NCI-H1092 (cell line): ENCODE data around the gene SPP1.
"Not testable (repeated sequence)": the region's sequence is repeated elsewhere in the genome, so short reads cannot be mapped to it uniquely, and the experiment has no call there.

Experiments used
- DNase-seq: peaks from one replicate; lab custom pipeline; 2025; lab: John Stamatoyannopoulos, UW

The SPP1 gene

GRCh38 chr4:87989765-87990164 is 14.3 kb downstream of the SPP1 start:
- no peak for DNase-seq

DNA sequence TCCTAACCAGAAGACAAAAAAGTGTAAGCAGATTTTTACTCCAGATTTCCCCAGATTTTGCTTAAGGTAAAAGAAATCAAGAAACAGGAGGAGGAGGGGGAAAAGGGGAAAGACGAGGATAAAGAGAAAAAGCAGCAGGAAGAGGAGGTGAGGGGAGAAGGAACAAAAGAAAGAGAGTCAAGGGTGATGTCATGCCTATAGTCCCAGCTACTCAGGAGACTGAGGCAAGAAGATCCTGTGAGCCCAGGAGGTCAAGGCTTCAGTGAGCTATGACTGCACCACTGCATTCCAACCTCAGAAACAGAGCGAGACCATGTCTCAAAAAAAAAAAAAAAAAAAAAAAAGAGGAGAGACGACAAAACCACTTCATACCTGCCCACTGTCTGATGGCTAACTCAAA is 19.9 kb downstream of the SPP1 start:
- no peak for DNase-seq

DNA sequence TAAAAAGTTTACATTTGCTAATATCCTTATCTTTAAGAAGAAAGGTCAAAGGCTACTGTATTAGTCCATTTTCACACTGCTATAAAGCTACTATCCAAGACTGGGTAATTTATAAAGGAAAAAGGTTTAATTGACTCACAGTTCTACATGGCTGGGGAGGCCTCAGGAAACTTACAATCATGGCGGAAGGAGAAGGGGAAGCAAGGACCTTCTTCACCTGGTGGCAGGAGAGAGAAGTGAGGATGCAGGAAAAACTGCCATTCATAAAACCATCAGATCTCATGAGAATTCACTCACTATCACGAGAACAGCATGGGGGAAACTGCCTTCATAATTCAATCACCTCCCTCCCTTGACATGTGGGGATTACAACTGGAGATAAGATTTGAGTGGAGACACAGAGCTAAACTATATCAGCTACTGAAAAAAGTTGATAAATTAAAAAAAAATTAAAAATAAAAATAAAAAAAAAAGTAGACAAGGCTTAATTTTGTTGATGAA is 23.7 kb downstream of the SPP1 start:
- DNase-seq: not testable (repeated sequence)

- no peak for DNase-seq
Measured at GRCh38 chr4:88001871-88002270, 26.4 kb downstream of the SPP1 start.

GRCh38 chr4:88002786-88003185 is 27.3 kb downstream of the SPP1 start:
- DNase-seq: no peak

DNA sequence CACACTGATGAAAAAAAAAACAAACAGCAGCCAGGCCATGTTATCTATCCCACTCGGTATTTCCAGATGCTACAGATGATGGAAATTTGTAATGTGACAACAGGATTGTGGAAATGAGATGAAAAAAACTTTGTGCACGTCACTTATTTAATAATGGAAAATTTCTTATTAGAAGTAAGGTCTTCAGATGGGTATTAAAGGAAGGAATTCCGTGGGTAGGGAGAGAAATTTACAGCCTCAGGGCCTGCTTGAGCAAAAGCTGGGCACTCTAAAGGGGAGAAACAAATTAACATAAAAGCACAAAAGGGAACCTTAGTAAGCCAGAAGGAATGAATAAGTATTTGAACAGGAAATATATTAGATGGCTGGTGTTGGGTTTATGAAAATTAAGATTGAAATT is 27.7 kb downstream of the SPP1 start:
- DNase-seq: no peak

GRCh38 chr4:88005076-88005475 is 29.6 kb downstream of the SPP1 start:
- no peak for DNase-seq

GRCh38 chr4:88005946-88006345 is 30.4 kb downstream of the SPP1 start:
- no peak for DNase-seq

GRCh38 chr4:88006956-88007303 is 31.4 kb downstream of the SPP1 start:
- no peak for DNase-seq

GRCh38 chr4:88007304-88008121 is 32.0 kb downstream of the SPP1 start, which contains the start of gene PKD2:
Gene PKD2, plus strand, starts transcription at chr4:88007635. Its CDS starts 99 bp downstream, at chr4:88007734.
- peak; percentile 54 for DNase-seq

DNA sequence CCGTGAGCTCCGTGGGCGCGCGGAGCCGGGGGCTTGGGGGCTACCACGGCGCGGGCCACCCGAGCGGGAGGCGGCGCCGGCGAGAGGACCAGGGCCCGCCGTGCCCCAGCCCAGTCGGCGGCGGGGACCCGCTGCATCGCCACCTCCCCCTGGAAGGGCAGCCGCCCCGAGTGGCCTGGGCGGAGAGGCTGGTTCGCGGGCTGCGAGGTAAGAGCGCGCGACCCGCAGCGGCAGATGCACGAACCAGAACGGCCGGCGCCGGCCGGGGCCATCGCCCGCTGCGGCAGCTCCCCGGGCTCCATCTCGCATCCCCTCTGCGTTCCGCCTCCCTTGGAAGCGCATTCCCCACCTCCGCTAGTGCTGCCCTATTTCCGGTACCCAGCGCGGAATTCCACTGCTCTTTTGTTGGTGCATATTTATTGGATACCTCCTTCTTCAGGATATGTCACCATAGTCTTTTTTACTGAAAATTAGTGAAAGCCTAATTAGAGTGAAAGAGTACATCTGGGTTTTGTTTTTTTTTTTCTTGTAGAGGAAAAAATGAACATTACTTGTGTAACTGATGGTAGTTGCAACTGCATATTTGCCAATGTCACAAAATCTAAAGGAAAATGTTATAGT is 32.7 kb downstream of the SPP1 start:
- DNase-seq: peak; percentile 44

DNA sequence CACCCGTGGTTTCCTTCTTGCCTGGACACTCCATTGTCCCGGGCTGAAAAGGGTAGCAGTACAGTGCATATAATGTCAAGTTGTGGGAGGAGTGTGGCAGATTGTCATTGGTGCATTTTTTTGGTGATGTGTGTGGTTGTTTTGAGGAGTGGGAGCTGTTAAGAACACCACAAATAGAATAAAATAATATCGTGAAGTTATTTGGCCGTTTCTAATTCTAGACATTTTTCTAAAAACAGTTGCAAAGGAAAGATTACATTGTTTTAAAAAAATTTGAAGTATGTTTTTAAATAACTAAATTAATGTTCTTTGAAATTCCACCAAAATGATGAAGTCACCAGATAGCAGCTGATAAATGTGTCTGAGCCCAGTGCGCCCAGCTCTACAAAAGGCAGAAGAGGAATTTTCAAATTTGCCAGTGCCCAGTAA is 33.2 kb downstream of the SPP1 start:
- DNase-seq: no peak

DNA sequence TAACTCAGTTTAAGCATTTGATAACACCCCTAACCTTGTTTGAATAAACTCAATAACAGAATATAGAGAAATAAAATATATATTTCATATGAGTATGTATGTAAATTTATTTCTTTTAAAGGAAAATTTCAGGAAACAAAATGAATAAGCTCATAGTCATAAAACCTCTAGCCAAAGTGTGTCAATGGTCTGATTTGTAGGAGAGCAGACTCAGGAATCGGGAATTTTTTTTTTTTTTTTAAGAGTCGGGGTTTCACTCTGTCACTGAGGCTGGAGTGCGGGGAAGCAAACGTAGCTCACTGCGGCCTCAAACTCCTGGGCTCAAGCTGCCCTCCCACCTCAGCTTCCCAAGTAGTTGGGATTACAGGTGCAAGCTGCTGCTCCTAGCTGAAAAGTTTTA is 34.4 kb downstream of the SPP1 start:
- no peak for DNase-seq

DNA sequence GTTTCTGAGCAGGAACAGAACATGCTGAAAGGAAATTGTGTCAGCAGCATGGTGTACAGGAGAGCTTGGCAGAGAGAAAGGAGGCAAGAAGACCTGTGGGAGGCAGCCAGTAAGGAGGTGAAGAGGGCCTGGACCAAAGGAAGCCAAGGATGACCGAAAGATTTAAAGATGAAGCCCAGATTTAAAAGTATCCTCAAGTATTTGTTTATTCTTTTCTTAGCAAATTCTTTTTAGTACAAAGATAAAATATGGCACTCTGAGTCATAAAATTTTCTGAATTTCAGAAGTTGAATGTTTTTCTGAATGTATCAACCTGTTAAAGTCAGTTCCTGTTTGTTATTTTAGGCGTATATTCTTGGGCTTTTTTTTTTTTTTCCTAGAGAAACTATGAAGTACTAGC is 35.5 kb downstream of the SPP1 start:
- no peak for DNase-seq

GRCh38 chr4:88012647-88013046 is 37.1 kb downstream of the SPP1 start:
- DNase-seq: no peak

DNA sequence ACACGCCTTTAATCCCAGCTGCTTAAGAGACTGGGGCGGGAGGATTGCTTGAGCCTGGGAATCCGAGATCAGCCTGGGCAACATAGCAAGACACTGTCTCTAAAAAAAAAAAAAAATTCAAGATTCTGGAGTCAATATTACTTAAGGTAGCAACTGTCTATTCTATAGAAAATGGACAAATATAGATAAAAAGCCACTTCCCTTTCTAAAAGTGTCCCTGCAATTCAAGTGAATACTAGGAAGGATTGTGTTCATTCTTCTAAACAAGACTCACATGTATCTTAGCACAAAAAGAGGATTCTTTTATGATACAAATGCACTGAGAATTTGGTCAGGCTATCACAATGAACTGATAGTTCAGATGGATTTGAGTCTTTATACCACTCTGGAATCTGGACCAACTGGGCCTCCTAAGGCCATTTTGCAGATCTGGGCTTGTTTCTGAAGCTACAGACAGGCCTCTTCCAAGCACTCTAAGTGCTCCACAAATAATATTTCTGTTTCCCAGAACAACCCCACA is 38.9 kb downstream of the SPP1 start:
- DNase-seq: no peak

GRCh38 chr4:88015659-88016295 is 40.3 kb downstream of the SPP1 start:
- no peak for DNase-seq

- no peak for DNase-seq
Measured at GRCh38 chr4:88017516-88018297, 42.2 kb downstream of the SPP1 start.

GRCh38 chr4:88018466-88018865 is 43.0 kb downstream of the SPP1 start:
- DNase-seq: no peak

- no peak for DNase-seq
Measured at GRCh38 chr4:88021824-88022223, 46.3 kb downstream of the SPP1 start.

- no peak for DNase-seq
Measured at GRCh38 chr4:88022289-88022688, 46.8 kb downstream of the SPP1 start.
